ENCODE results near the gene HPS1. TPM values are rescaled to one million over a fixed set of nuclear protein-coding genes. Genes with fewer than 3 reads are reported as not detected.

HPS1 gene
- total RNA-seq = 25.1 and 36.5 TPM in 2 replicates

DNA sequence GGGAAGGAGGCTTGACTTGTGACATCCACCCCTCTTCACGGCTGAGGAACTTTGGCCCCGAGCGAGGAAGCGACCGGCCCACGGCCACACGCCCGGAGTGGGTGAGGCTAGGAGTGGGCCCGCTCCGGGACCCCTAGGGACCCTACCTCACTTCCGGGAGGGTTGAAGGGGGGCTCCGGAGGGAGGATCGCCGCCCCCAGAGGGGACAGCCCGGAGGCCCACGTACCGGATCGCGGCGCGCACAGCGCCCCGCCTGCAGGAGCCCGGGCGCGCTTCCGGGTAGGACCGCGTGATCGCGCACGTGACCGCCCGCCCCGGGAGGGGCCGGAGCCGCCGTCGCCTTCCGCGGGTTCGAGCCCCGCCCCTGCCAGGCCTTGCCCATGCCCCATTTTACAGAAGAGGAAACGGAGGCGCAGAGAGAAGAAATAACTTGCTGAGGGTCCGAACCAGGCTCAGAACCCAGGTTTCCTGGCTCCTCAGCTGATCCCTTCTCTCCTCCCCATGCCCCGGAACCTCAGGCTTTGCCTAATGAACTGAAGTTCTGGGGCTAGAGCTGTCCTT is at the start of gene HPS1:
Gene HPS1 (minus strand): TSS at position 275 of the 561 bp plus-strand sequence. CDS start 3,695 bp downstream, outside the sequence.

DNA sequence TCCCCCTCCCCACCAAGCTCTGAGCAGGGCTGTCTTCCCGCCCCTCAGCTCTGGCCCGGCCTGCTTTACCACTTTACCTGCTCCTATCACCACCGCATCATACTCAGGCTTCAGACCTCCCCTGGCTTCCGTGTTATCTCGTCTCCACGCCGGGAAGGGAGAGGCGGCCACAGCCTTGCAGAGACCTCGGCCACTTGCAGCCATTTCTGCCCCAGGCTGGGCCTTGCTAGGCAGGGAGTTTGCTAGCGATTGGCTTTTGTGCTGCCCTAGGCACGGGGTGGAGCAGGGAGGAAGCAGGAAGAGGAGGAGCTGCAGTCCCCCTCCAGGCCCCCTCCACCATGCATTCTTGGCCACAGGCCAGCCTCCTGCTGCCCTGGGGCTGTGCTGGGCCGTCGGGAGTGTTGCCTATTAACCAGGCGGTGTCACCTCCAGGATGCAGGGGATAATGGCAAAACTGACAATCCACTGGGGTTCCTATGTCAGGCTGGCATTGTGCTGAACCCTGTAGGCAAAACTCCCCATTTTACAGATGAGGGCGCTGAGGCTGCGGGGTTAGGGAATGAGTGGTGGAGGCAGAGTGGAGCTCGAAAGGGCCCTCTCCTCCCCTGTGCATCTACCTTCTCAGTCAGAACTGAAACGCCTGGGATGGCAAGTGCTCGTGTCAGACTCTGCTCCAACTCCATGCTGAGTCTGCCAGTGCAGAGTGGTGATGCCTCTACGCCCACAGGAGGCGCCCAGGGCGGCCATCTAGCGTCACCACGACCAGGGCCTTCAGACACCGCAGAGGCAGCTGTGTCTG is 31.6 kb downstream of the HPS1 start, which contains the start of gene PYROXD2:
Gene PYROXD2 (minus strand): TSS at position 251 of the 799 bp plus-strand sequence. CDS start 47 bp downstream, at position 204.

Other genes with a start within 250 kb of the HPS1 start
- 39.8 and 129 TPM in 2 replicates for gene LOXL4, start 178.7 kb downstream of the HPS1 start, total RNA-seq
- gene PYROXD2, start 31.8 kb downstream of the HPS1 start, total RNA-seq = 5.6 and 26.7 TPM in 2 replicates

Measured in uterine smooth muscle cell (primary cell).